ENCODE results near the gene DNAJC4. TPM values are rescaled to one million over a fixed set of nuclear protein-coding genes. Genes with fewer than 3 reads are reported as not detected.

Gene DNAJC4
- total and polyA plus RNA-seq, 9 of the 15 experiments (the other 6 are each of a cell fraction or from before 2014, with no cell fraction given): 4.0 to 32.6 (median 19.9) TPM

GRCh38 chr11:64206457-64207255, 23.7 kb upstream of the DNAJC4 start, which contains the start of gene FERMT3 (continued):
- no peak for TF ChIP-seq ZNF280B (CRISPR knock-in tag; IDR thresholded peaks at IDR 0.05)
- 0 out of 2 replicates have a peak, but pooled peaks have one; percentile 64 for TF ChIP-seq NR3C1 (CRISPR knock-in tag; IDR thresholded peaks at IDR 0.05)
- no peak for TF ChIP-seq CEBPZ (IDR thresholded peaks at IDR 0.05; ENCODE audit: borderline replicate concordance, low read depth, low read length)
- TF ChIP-seq CBX1 (IDR thresholded peaks at IDR 0.05; ENCODE audit: low read depth): peak; percentile 66
- peak; percentile 66 to 76 for TF ChIP-seq MAZ (CRISPR knock-in tag; conservative IDR thresholded peaks at IDR 0.05 in 1 of 2, IDR thresholded peaks at IDR 0.05 in 1 of 2)
- TF ChIP-seq TRIM28 (IDR thresholded peaks at IDR 0.05): no peak
- no peak for TF ChIP-seq ZNF224 (CRISPR knock-in tag; IDR thresholded peaks at IDR 0.05)
- no peak for TF ChIP-seq ZNF174 (CRISPR knock-in tag; IDR thresholded peaks at IDR 0.05)
- TF ChIP-seq KAT7 (CRISPR knock-in tag; IDR thresholded peaks at IDR 0.05; ENCODE audit: borderline replicate concordance): peak; percentile 49; the same call in 1 of the 2 replicates
- TF ChIP-seq MYNN (IDR thresholded peaks at IDR 0.05): peak; percentile 83
- no peak for TF ChIP-seq MYNN (CRISPR knock-in tag; IDR thresholded peaks at IDR 0.05)
